Pancreas (tissue), 10 donors: ENCODE measurements around the gene ADAM11. TPM values are rescaled to one million over a fixed set of nuclear protein-coding genes. Genes with fewer than 3 reads are reported as not detected.
A peak's percentile ranks its signal among the peaks of the same experiment; 100 is the strongest.

ENCODE experiments used
- ATAC-seq, 4 donors: fragments of 200-7000 bp; cut with Tn5 transposase; one replicate each; pipeline versions ENCODE4 v1.8.0 to v1.9.1; 2020; ENCODE audit warnings: mild to moderate bottlenecking in 4 of 4, moderate library complexity in 4 of 4
- DNase-seq, 6 donors: peaks; one replicate each; pipeline ENCODE4 v3.0.0-alpha.2; 2020
- FAIRE-seq: peaks from 2 replicates; lab custom pipeline; 2012; peaks lifted over from hg19 to GRCh38; lab: Jason Lieb, UNC
- H3K27ac ChIP-seq, 4 donors: fragments of 200-600 bp; sonication (generic); 1 replicate in 3 of 4; 2 replicates in 1 of 4; pipeline versions ENCODE4 v1.5.0 to v1.8.0; 2020
- H3K27me3 ChIP-seq, 4 donors: fragments of 200-600 bp; one replicate each; pipeline ENCODE4 v1.8.0; 2021
- H3K36me3 ChIP-seq, 3 donors: fragments of 200-600 bp; sonication (generic) in 1 of 3; one replicate each; pipeline versions ENCODE4 v1.5.0 to v1.8.0; 2020 to 2021
- H3K4me1 ChIP-seq, 3 donors: fragments of 200-600 bp; one replicate each; pipeline ENCODE4 v1.8.0; 2021
- H3K4me3 ChIP-seq, 4 donors: fragments of 200-600 bp; sonication (generic) in 2 of 4; one replicate each; pipeline versions ENCODE4 v1.5.0 to v1.8.0; 2020 to 2021
- H3K9me3 ChIP-seq, 4 donors: fragments of 200-600 bp; one replicate each; pipeline ENCODE4 v1.8.0; 2021
- WGBS, 2 donors: extraction: QIAGEN DNeasy Blood & Tissue Kit; methylation state at CpG; one replicate each; pipeline ENCODE4 v1.1.7; 2013; 5-methylcytosine and 5-hydroxymethylcytosine counted together
- intact Hi-C, 3 donors: fragments of 100-400 bp; cut with DNase I; formaldehyde crosslinking; loops; one replicate each; pipeline versions ENCODE4 v1.11.1 to v1.14.2; 2022
- polyA plus RNA-seq, 2 donors: library from polyadenylated mRNA; stranded (reverse); fragments of 200-250 nt; gene quantifications; one replicate each; pipeline ENCODE4 v1.2.3, GENCODE V29; 2013
- total RNA-seq, 6 donors: library from RNA; stranded (reverse); fragmentation: NEBNext Ultra II Directional in 4 of 6; extraction: Animal tissue kit (Norgen Biotek cat#: 25700) in 4 of 6; gene quantifications; one replicate each; pipeline versions ENCODE4 v1.2.1 to v1.2.4, GENCODE V29; 2021 to 2023
- TF ChIP-seq, protein P1 (sequence below), 4 donors: fragments of 200-600 bp; sonication (generic) in 3 of 4; IDR thresholded peaks; one replicate each; pipeline versions ENCODE4 v1.5.0 to v1.8.0; 2021; ENCODE audit warnings: antibody characterized with exemption in 4 of 4
- donor health status: healthy with polysubstance abuse.
- donor health status: DM: no; HTN: no; CAD: no; lungs with moderate emphysema.
- donor health status: DM: no; HTN: no; CAD: no.
- donor health status: control.
- donor health status: control.
- donor health status: Bipolar disorder and iron deficiency.
- donor health status: DM: yes; HTN: yes; CAD: no.
- donor health status: DM: no; HTN: no; CAD: no.
- donor health status: DM: no; HTN: no; CAD: no.
- donor health status: DM: yes; HTN: yes; CAD: no.

ADAM11 gene
- total and polyA plus RNA-seq, 8 donors: 0.03 to 0.40 (median 0.18) TPM

DNA sequence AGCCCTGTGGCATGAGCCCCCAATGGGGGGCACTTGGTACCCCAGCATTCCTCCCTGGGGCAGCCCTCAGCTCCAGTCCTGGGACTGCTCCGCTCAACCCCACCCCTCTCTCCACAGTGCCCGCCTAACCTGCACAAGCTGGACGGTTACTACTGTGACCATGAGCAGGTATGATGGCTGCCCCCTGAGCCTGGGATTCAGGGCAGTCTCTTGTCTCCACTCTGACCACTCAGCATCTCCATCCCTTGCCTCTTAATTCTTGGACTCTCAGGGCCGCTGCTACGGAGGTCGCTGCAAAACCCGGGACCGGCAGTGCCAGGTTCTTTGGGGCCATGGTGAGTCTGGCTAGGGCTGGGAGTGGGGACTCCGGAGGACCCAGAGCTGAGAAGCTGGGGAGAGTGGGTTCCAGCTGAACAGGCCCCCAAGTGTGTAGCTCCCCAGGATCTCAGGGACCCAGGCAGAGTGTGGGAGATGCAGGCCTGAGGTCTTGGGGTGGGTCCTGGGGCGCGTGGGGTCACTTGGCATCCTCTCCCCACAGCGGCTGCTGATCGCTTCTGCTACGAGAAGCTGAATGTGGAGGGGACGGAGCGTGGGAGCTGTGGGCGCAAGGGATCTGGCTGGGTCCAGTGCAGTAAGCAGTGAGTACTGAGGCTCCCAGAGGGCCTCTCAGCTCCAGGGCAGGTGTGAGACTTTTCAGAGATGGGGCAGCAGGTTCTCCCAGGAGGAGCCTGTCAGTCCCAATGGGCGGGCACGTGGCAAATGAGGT lies 18.0 kb downstream of the ADAM11 start:
- no peak for ATAC-seq

DNA sequence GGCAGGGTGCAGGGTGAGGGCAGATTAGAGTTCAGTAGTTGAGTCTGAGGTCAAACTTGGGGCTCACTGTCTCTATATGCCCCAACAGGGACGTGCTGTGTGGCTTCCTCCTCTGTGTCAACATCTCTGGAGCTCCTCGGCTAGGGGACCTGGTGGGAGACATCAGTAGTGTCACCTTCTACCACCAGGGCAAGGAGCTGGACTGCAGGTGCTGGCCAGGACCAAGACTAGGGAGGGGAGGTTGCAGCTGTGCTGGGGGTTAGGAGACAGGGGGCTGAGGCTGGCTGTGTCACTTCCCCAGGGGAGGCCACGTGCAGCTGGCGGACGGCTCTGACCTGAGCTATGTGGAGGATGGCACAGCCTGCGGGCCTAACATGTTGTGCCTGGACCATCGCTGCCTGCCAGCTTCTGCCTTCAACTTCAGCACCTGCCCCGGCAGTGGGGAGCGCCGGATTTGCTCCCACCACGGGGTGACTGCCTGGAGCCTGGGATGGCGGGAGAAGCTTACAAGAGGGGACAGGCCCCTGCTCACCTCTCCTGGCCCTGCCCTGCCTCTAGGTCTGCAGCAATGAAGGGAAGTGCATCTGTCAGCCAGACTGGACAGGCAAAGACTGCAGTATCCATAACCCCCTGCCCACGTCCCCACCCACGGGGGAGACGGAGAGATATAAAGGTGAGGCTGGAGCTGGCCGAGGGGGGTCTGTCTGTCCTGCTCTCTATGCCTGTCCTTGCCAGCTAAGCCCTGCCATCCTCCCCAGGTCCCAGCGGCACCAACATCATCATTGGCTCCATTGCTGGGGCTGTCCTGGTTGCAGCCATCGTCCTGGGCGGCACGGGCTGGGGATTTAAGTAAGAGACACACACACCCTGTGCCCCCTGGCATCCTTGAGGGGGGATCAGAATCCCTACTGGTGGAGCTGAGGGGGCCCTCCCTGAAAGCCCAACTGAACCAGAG lies 18.9 kb downstream of the ADAM11 start:
- Histone ChIP-seq H3K27me3 (no peaks in the 10 kb centered on the region), H3K36me3 (no peaks in the 10 kb centered on the region), H3K4me3 (no peak overlapping the region), H3K27ac (no peak overlapping the region), H3K9me3 (no peaks in the 10 kb centered on the region), H3K4me1 (peaks cover 0 to 8% (median 0%) of the 10 kb centered on the region in 3 donors)
- intact Hi-C loops: loop anchor here in 1 of 3 donors (5.0 to 10.0 kb wide), 2 partner anchors 85 to 337 kb away; no protein-coding TSS in a partner anchor
- 79 to 83% methylated on average over 20 of the region's 20 CpGs for WGBS, 2 donors
- DNase-seq (peak in 2 of 6 donors; percentile 54 to 79), ATAC-seq (no peak), FAIRE-seq (no peak)
- TF ChIP-seq, protein P1, sequence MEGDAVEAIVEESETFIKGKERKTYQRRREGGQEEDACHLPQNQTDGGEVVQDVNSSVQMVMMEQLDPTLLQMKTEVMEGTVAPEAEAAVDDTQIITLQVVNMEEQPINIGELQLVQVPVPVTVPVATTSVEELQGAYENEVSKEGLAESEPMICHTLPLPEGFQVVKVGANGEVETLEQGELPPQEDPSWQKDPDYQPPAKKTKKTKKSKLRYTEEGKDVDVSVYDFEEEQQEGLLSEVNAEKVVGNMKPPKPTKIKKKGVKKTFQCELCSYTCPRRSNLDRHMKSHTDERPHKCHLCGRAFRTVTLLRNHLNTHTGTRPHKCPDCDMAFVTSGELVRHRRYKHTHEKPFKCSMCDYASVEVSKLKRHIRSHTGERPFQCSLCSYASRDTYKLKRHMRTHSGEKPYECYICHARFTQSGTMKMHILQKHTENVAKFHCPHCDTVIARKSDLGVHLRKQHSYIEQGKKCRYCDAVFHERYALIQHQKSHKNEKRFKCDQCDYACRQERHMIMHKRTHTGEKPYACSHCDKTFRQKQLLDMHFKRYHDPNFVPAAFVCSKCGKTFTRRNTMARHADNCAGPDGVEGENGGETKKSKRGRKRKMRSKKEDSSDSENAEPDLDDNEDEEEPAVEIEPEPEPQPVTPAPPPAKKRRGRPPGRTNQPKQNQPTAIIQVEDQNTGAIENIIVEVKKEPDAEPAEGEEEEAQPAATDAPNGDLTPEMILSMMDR (IDR thresholded peaks at IDR 0.05): no peak

More for the DNA sequence above, 18.0 kb downstream of the ADAM11 start:
- no peak overlapping the region for H3K27ac ChIP-seq
- H3K36me3 ChIP-seq: no peaks in the 10 kb centered on the region
- WGBS, 2 donors: 76 to 78% methylated on average over 17 to 19 of the region's 19 CpGs
- intact Hi-C loops: loop anchor here in 1 of 3 donors (5.0 to 10.0 kb wide), 2 partner anchors 85 to 338 kb away; no protein-coding TSS in a partner anchor
- H3K9me3 ChIP-seq: no peaks in the 10 kb centered on the region
- DNase-seq (peak in 2 of 6 donors; percentile 28 to 66), FAIRE-seq (no peak)
- peaks cover 0 to 8% (median 0%) of the 10 kb centered on the region in 3 donors for H3K4me1 ChIP-seq
- TF ChIP-seq, protein P1 (IDR thresholded peaks at IDR 0.05): no peak
- H3K27me3 ChIP-seq: no peaks in the 10 kb centered on the region
- H3K4me3 ChIP-seq: no peak overlapping the region

DNA sequence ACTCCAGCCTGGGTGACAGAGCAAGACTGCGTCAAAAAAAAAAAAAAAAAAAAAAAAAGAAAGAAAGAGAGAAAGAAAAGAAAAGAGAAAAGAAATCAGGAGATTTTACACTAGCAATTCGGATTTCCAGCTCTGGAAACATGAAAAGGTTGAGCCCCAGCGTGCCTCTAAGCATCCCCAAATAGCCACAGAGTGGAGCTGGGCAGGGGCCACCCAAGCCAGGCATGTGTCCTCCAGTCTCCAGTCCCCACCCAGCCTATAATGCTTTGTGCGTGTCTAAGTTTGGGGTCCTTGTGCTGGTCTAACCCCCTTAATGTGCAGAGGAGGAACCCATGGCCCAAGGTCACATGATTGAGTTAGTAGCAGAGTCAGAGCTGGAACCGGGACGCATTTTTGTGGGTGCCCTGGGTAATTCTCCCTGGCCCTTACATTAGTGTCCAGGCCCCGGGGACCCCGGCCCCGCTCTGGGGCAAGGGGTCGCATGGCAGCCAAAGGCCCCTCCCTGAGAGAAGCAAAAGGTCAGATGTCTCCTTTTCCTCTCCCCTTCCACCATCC lies 19.9 kb downstream of the ADAM11 start:
- FAIRE-seq: no peak
- H3K27me3 ChIP-seq: no peaks in the 10 kb centered on the region
- TF ChIP-seq, protein P1 (IDR thresholded peaks at IDR 0.05): no peak
- H3K4me1 ChIP-seq: peaks cover 0 to 8% (median 0%) of the 10 kb centered on the region in 3 donors
- H3K27ac ChIP-seq: no peak overlapping the region
- intact Hi-C loops: loop anchor here in 1 of 3 donors (5.0 to 10.0 kb wide), 2 partner anchors 84 to 336 kb away; no protein-coding TSS in a partner anchor
- H3K9me3 ChIP-seq: no peaks in the 10 kb centered on the region
- 22 to 29% methylated on average over 10 of the region's 10 CpGs for WGBS, 2 donors
- ATAC-seq: no peak
- no peaks in the 10 kb centered on the region for H3K36me3 ChIP-seq
- H3K4me3 ChIP-seq: peak overlapping the region in 2 of 4 donors; percentile 32 to 43
- DNase-seq: peak in 1 of 6 donors; percentile 16

DNA sequence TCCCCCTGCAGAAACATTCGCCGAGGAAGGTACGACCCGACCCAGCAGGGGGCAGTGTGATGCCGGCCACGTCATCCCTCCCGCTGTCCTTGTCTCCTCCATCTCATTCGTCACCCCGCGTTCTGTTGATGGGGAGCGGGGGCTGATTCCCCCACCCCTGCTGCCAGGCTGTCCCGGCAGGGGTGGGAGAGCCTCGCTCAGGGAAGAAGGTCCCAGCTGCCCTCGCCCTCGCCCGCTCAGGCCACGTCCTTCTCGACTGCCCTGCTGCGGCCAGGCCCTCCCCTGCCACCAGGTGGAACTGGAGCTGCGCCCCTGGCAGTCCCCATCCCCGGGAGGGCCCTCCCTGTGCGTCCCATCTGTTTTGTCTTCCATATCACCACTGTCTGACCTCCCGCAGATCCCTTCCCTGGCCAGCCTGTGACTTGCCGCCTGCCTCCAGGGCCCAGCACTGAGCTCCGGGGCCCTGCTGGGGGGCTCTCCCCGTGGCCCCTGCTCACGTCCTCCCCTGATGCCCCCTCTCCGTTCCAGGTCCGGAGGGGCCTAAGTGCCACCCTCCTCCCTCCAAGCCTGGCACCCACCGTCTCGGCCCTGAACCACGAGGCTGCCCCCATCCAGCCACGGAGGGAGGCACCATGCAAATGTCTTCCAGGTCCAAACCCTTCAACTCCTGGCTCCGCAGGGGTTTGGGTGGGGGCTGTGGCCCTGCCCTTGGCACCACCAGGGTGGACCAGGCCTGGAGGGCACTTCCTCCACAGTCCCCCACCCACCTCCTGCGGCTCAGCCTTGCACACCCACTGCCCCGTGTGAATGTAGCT lies 20.6 kb downstream of the ADAM11 start:
- peak; percentile 59 to 90 (median 80) for DNase-seq
- H3K9me3 ChIP-seq: no peaks in the 10 kb centered on the region
- intact Hi-C loops: loop anchor here in 2 of 3 donors (5.0 to 10.0 kb wide), 2 partner anchors 83 to 335 kb away; no protein-coding TSS in a partner anchor
- H3K4me3 ChIP-seq: peak overlapping the region in 2 of 4 donors; percentile 32 to 43
- ATAC-seq: peak; percentile 18 to 52 (median 48)
- no peak overlapping the region for H3K27ac ChIP-seq
- no peaks in the 10 kb centered on the region for H3K36me3 ChIP-seq
- H3K4me1 ChIP-seq: peaks cover 0 to 8% (median 0%) of the 10 kb centered on the region in 3 donors
- 22 to 23% methylated on average over 36 of the region's 36 CpGs for WGBS, 2 donors
- TF ChIP-seq, protein P1 (IDR thresholded peaks at IDR 0.05): peak; percentile 69 to 85 (median 80)
- FAIRE-seq: no peak
- H3K27me3 ChIP-seq: no peaks in the 10 kb centered on the region
